Measurements from ENCODE around the gene DIPK1A.

The DIPK1A gene

DNA sequence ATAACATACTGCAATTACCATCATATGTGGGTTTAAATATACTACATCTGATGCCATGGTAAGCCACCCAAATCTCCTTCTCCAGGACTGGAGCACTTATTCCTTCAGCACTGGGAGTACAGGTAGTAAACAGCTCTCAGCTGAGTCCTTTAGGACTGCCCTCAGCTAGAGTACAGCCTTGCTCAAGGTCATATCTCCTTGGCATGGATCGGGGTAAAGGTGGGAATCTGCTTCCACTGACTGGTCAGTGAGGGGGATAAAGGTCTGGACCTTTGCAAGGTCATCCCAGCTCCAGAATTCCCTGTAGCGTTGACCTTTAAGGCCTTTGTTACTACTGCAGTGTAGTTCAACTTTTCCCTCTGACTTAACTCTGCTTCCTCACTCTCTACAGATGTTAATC is 90.7 kb downstream of the DIPK1A start:
- no peak for DNase-seq

DNA sequence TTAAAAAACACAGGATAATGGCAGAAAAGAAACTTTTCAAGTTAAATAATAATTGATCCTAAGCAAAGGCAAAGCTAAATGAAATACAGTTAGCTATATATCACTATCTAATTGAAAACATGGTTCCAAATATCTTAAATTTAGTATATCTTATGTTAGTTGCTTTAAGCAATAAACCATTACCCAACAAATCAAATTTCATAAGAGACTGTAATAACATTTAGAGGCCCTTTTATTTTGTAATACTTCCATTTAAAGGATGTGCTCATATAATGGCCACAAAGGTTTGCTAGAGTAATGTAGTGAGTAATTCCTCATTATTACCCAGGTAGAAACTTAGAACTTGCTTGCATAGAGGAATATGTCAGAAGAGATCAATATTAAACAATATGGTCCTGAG is 97.1 kb downstream of the DIPK1A start:
- DNase-seq, result no peak

DNA sequence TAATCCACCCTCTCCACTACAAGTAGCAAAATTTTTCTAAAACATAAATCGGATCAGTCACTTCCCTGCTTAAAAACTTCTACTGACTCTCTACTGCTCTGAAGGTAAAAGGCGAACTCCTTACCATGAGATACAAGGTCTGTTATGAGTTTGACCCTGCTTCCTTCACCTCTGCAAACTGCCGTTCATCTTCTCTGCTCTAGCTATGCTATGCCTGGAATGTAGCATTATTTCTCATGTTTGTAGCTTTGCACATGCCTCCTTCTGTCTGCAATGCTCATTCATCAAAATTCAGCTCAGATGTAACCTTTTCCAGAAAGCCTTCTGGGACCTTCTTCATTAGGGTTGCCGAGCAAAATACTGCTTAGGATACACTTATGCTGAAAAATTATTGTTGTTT is 98.7 kb downstream of the DIPK1A start:
- DNase-seq, result no peak

DNA sequence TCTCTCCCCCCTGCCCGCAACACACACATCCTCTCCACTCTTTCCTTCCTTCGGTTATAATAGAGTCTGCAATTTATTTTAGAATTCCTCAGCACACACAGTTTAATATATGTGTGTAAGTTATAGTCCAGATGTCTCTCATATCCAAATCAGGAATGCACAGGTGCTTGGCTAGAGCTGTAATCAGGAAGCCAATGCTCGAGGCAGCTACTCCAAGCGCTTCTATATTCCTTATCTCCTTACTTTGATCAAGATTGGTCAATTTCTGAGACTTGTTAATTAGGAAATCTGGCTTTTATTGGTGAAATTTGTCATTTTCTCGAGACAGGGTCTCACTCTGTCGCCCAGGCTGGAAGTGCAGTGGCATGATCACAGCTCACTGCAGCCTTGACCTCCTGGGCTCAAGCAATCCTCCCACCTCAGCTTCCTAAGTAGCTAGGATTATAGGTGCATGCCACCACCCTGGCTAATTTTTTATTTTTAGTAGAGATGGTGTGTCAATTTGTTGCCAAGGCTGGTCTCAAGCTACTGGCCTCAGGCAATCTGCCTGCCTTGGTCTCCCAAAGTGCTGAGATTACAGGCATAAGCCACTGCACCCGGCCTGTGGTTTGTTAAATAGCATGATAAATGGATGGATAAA is 101.7 kb downstream of the DIPK1A start:
- no peak for DNase-seq

DNA sequence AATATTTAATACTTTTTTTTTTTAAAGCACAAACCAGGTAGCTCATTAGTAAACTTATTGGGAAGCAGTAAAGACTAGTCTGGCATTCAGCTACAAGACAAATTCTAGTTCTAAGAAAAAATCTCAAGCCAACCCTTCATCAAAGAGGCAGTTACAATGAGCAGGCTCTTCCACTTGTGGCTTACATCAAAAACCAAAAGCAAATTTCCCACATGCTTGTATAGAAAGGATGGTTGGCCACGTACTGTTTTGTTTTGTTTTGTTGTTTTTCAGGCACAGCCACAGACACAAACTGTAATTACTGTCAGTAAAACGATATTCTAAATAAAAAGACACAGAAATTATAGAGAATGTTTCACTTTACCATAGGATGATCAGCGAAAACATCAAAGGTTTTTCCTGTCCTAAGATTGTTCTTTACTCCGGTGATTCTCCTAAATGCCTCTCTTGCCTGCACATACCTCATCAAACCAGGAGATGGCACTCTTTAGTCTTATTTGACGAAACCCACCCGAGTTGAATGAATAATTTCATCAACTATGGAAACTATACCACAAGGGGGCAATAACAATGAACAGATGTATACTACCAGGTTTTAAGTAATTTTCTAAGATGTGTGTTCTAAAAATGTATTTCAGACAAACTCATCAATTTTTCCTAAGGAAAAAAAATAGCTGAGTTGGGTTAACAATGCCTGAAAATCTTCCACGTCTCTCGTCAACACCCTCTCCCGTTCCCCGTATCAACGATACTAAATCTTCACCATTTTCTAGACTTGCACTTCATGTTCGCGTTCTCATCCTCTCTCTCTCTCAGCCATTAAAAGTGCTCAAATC is 102.5 kb downstream of the DIPK1A start:
- DNase-seq, result peak; percentile 84

DNA sequence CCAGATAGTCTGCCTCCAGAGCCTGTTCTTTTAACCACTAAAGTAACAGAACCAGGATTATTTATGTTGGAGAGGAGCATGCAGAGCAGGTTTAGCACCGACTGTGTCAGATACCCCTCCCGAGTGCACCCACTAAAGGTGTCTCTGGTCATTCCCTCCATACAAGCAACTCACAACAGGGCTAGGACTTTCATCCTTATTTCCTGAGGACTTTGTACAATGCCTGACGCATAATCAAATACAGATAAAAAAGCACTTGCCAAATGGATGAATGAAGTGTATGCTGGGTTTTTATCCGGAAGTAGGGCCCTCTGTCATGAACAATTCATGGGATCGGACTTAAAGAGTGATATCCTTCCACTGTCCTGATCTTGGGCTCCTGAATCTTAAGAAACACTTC is 103.4 kb downstream of the DIPK1A start:
- no peak for DNase-seq

DNA sequence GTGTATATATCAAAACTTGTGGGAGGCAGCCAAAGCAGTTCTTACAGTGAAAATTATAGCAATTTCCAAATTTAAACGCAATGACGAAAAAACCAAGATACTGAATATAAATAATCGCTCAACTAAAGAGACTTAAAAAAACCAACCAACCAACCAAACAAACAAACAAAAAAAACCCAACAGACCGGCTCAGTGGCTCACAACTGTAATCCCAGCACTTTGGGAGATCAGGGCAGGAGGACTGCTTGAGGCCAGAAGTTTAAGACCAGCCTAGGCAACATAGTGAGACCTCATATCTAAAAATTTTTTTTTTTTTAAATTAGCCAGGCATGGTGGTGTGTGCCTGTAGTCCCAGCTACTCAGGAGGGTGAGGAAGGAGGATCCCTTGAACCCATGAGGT is 106.0 kb downstream of the DIPK1A start:
- DNase-seq, result no peak

DNA sequence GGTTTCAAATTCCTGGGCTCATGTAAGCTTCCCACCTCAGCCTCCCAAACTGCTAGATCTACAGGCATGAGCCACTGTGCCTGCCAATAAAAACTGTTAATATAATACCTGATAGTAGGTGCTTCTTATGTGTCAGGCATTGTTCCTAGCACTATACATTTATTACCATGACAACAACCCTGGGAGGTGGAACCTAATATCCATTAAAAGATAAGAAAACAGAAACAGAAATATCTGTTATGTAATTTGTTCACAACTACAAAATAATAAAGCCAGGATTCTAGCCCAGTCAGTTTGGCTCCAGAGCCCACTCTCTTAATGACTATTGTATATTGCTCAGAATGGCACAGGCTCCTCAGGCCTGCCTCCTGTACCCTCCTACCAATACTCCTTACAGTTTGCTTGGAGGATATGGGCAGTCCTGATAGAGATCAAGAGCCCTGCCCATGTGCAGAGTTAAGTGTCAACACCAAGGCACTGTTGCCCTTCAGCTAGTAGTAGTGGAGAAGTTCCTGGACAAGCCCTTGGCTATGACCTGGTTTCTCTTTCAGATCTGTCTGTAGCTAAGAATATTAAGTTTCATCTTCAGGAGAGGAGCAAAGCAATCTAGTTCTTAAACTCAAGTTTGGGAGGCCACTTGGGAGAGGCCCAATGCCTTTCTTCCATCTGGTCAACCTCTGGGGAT is 107.0 kb downstream of the DIPK1A start:
- no peak for DNase-seq

DNA sequence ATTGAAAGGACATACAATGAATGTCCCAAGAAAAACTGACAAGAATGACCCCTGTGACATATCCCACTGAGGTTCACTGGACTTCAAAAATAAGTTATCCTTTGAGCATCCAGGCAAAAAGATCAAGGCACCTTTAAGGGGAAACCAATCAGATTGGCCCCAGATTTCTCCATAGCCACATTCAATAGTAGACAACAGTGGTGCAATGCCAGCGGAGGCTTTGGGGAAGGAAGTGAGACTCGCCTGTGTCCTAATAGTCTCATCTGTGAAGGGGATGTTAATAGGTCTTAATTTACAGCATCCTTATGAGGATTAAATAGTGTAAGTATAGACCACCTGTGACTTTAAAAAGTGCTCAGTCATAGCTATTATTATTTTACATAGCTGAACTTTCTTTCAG is 108.0 kb downstream of the DIPK1A start:
- DNase-seq, result no peak

DNA sequence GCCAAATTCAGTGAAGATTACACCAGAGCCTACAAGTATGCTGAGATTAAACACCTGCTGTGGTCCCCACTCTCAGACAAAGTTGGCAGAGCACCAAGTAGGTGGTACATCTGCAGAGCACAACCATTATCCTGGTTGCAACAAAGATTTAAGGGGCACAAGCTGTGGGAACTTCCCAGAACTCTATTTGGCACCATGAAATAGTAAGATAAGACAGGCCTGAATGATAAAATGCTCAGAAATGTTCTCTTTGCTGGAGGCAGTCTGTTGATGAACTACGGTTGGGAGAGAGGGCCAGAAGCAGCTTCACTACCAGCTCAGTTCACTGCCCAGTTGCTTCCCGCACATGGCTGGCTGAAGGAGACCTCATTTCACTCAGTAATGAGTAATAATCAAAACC is 109.5 kb downstream of the DIPK1A start:
- DNase-seq, result peak; percentile 20

DNA sequence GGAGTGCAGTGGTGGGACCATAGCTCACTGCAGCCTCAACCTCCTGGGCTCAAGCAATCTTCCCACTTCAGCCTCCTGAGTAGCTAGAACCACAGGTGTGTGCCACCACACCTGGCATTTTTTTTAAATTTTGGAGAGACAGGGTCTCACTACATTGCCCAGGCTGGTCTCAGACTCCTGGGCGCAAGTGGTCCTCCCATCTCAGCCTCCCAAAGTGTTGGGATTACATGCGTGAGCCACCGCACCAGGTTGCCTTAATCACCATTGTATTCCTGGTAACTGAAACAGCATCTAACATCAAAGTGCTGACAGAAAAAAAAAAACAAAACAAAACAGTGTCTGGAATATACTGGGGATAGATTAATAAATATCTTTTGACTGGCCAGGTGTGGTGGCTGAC is 111.2 kb downstream of the DIPK1A start:
- DNase-seq, result no peak

DNA sequence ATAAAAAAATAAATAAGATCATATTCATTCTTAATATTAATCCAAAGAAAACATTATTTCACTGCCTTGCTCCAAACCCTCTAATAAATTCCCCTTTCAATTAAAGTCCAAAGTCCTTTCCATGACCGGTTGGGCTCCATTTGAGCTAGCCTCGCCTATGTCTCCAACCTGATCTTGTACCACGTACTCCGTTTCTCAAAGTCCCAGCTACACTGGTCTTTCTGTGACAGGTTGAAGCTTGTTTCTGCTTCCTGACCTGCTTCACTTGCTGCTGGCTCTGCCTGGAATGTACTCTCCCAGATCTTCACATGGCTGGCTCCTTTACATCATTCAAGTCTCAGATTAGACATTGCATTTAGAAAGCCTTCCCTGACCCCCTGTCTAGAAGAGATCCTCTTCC is 113.1 kb downstream of the DIPK1A start:
- no peak for DNase-seq

DNA sequence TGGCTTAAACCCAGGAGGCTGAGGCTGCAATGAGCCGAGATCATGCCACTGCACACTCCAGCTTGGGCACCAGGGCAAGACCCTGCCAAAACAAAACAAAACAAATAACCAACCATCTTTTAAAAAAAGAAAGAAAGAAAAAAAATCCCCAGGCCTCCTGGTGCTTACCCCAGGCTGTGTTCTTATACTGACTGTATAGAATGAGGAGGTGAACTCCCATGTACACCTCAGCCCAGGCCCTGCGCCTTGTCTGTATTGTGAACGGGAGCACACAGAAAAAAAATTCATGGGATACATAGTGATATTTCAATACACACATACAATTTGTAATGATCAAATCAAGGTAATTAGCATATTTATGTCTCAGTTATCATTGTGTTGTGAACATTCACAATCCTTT is 115.4 kb downstream of the DIPK1A start:
- DNase-seq, result no peak

DNA sequence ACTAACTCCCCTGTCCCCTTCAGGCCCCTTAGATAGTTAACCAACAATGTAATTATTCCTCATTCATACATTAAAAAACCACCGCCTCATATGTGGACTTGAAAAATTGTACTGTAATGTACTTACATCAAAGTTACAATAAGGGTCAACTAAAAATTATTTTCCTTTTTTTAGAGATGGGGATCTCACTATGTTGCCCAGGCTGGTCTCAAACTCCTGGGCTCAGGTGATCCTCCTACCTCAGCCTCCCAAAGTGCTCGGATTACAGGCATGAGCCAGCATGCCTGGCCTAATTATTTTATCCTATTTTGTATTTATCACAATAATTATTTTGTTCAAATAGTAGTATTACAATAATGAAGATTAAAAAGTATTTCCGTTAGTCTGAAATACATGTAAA is 116.8 kb downstream of the DIPK1A start:
- no peak for DNase-seq

DNA sequence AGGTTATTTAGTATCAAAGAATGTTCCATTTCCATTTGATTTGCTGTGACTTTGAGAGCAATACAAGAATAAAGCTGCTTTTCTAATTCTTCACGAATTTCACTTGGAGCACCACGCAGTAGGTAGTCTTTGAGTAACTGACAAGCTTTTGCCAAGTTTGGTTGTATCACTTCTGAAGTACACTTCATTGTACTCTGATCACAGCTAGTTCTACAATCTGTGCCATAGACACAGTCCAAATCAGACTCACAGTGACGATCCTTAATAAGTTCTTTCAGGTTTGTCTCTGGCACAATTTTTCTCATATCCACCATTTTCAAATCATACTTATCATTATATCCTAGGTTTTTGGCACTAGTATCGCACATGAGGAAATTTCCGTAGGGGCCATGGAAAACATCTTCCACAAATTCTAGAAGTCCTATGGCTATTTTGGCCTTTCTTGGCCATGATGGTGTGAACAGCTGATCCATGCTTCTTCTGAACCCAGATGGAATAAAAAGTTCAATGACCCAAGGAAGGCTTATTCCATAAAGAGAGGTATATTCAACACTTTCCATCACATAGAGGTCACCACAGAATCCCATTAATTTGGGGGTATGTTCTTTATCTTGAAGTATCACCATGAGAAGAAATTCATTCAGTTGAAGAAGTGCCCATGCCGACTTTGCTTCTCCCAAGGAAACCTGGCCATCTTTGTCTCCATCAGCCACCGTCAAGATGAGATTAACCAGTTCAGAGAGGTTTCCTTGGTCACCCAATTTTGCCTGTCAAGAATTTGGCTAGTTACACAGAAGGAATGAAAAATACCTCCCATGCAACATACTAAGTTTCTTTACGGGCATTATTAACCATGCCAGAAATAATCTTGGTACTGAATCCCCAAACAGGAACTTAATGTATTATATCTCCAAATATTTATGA is 117.6 kb downstream of the DIPK1A start:
- no peak for DNase-seq

DNA sequence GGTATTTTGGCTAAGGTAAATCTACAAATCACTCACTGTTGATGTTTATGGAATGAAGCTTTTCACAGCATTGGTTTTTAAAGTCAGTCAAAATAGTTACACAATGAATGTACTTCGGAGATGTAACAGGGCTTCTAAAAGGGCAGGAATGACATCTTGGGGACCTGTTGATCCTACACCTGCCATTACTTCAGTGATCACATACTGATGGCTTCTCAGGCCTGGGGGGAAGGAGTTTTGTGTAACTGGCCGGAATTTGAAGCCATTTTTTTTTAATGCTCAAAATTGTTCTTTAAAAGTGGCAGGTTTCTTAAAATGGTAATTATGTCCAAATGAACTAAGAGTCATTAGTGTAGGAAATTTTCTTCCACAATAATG is 118.2 kb downstream of the DIPK1A start:
- DNase-seq, result no peak

DNA sequence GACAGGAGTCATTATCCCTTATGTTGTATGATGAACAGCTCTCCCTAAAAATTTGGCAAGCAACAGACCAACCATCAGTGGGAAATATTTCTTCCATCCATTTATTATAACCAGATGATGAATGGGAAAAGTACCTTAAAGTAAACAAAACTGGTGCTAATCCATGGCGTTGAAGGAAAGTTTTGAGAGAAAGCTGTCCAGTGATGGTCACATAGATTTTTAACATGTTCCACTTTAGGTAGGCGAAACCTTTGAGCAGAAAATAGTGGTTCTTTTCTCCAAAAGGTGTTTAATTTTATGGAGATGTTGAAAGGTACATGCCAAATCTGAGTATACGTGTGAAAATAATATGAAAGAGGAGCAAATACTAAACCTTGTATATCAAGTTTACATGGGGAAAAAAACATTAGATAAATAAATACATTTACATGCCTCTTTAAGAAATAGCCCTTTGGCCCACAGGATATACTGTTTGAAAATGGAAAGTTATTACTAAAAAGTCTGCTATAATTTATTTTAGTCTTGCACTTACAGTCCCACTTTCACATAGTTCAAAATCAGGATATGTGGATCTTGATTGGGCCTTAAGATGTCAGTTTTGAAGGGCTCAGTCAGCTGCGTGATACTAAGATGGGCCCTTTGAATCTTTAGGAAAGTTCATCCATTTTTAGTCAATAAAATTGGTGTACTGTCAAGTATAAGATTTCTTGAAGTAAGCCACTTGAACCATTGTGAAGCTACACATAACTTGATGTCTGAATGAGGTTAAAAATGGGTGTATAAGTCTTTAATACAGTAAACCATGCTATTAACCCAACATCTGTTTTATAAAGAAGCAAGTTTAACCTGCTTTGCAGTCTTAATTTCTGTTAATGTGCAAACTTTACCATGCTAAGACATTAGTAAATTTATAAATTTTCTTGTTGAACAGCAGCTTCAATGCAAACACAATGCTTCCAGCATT is 118.9 kb downstream of the DIPK1A start:
- DNase-seq, result no peak

DNA sequence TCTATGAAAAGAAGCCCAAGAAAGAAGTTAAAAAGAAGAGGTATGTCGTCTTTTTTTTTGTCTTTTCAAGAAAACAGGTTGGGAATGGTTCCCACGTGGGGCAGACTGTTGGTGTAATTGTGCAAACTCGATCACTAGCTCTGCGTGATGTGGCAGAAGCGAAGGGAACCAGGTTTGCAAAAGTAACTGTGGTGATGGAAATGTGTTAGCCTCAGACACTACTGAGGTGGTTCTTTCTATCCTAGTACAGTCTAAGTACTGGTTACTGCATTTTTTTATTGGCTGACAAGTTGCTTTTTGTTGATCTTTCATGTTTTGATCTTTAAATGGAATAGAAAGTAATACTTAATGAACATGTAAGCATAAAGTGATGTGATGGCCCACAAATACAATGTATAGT is 120.7 kb downstream of the DIPK1A start:
- DNase-seq, result no peak

DNA sequence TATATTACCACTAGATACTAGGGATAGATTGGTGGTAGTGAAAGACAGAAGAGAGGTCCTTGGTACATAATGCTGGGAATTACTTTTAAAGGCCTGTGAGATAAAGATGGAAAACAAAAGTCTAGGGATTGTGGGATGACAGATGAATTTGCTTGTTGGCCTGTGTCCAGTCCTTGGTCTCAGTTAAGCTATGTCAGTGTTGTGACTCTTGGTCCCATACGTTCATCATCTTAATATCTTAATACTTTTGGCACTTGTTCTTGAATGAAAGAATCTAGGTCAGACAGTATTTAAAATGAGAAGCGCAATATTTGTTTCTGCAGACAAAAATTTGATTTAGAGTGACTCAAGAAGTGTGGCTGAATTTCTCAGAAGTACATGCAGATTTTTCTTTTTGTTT is 121.8 kb downstream of the DIPK1A start:
- DNase-seq, result no peak

DNA sequence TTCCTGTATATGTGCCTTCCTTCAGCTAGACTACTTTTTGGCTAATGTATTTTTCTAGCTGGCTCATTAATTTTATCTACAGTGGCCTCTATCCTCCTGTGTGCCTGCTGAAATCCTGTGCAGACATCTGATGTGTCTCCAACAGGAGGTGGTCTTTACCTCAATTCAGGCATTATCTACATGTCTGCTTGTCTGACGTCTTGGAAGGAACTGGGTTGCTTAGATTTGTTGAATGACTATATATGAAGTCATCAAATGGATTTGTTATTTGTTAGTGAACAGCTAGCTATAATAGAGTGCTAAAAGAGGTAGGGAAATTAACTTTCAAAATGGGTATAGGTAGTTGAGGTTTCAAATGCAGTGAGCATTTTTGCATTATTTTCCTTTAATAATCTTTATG is 122.7 kb downstream of the DIPK1A start:
- DNase-seq, result no peak

DNA sequence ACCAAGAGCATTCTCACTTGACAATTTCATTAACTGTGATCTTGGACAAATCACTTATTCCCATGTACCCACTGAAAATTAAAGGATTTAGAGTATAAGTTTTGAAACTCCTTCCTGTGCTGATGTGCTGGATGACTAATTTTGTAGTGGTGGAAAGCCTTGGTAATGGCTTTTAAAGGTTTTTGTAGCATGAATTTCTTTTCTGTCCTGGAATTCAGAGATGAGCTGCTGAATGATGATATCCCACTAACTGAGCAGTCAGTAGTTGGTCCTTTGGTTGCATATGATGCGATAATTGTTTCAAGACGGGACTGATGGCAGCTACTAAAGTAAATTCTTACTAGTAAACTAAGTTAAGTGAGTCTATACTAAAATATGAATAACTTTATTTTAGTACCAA is 124.2 kb downstream of the DIPK1A start:
- no peak for DNase-seq

DNA sequence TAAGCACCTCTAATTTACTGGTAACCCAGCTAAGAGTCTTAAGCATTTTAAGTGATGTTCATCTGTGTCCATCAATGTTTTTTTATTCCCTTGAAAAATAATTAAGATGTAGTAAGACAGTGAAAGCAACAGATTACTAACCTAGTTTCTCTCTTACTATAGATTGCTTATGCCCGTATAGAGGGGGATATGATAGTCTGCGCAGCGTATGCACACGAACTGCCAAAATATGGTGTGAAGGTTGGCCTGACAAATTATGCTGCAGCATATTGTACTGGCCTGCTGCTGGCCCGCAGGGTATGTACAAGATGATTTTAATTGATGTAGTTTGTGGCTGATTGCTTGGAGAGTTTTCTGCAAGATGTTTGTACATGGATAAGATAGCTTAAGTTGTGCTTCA is 126.6 kb downstream of the DIPK1A start:
- no peak for DNase-seq
